Embryonic facial prominence (tissue), 1 donor: ENCODE data around the gene ACOT8.
"Not testable (repeated sequence)": the region's sequence is repeated elsewhere in the genome, so short reads cannot be mapped to it uniquely, and the experiment has no call there.

Source experiments
- DNase-seq: peaks from one replicate; pipeline ENCODE4 v3.0.0-alpha.2; 2016; ENCODE audit errors: extremely low spot score

The ACOT8 gene

GRCh38 chr20:45857114-45857881, at the start of gene ACOT8, which contains the start of gene ZSWIM3:
TSS of gene ACOT8 (minus strand) at chr20:45857392. CDS start at chr20:45857315, 77 bp downstream.
TSS of gene ZSWIM3 (plus strand) at chr20:45857614. CDS start at chr20:45857826, 212 bp downstream.
- peak; percentile 98 for DNase-seq

DNA sequence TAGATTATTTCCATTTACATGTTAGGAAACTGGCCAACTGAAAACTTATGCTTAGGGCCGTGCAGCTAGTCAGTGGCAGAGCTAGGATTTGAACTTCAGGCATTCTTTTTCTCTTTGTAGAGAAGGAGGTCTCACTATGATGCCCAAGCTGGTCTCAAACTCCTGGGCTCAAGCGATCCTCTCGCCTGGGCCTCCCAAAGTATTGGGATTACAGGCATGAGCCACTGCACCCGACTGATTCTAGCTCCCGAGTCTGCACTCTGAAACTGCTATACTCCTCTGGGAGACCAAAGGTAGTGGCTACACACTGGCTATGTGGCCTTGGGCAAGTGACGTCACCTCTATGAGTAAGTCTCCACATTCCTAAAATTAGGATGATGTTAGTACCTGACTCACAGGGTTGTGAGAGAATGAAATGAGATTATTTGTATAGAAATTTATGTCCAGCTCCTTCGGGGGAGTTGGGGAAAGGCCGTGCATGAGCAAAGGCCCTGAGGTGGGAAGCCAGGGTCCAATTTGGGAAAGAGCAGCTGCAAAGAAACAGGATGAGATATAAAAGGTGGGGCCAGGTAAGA, 48.4 kb upstream of the ACOT8 start:
- DNase-seq = no peak

- DNase-seq = no peak
Measured at GRCh38 chr20:45904583-45905504, 47.7 kb upstream of the ACOT8 start.

DNA sequence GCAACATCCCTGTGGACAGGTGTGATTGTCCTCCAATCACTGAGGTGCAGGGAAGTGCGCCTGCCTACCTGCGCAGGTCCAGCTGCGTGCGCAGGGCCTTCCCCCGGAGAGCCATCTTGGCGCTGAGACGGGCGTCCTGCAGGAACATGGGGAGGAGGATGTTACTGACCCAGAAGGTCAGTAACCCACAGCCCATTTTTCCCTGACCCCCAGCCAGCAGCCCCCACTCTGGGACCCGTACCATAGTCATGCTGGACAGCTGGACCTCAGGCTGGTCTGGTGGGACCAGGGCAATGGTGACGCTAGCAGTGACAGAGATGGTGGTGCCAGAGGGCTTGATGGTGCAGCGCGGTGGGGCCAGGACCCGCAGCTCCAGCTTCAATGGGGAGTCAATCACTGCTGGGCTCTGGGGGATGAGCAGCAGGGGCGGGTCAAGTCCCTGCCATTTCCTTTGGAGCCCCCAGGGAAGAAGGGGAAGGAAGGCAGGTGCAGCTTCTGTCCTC, 45.1 kb upstream of the ACOT8 start:
- DNase-seq = no peak

- DNase-seq = not testable (repeated sequence)
Measured at GRCh38 chr20:45901332-45901731, 44.1 kb upstream of the ACOT8 start.

DNA sequence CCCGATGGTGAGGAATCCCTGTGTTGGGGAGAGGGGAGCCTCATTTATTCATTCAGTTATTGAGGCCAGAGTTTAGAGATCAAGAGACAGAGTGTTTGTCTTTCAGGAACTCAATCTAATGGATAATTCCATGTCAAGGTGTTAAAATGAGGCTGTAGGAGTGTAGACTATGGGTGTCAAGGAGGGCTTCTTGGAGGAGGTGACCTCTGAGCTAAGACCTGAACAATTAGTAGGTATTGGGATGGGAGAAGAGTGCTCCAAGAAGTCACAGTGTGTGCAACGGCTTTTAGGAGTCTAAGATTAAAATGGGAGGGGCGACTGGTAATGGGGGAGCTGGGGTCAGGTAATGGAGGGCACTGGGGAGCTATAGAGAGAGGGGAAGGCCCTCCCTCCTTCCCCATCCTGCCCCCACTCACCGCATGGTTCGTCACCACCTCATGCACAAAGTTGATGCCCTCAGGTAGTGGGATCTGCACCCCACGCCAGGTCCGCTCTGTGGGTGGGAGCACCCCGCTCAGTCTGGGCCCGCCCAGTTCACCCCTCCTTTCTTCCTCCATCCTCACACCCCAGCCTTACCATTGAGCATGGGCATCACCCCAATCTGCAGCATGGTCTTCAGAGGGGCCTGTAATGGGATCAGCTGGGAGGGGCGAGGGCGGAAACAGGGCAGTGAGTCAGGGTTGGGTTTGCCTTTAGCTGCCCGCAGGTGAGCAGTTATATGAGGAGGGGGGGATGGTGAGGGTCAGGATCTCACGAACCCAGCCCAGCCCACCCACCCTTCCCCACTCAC, 42.0 kb upstream of the ACOT8 start:
- no peak for DNase-seq

DNA sequence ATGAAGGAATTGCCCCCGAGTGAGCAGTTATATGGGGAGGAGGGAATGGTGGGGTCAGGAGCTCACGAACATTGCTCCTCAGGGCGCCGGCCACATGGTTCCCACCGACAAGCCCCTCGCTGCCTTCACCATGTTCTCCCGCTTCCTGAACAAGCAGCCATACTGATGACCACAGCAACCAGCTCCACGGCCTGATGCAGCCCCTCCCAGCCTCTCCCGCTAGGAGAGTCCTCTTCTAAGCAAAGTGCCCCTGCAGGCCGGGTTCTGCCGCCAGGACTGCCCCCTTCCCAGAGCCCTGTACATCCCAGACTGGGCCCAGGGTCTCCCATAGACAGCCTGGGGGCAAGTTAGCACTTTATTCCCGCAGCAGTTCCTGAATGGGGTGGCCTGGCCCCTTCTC, 41.1 kb upstream of the ACOT8 start:
- no peak for DNase-seq

- DNase-seq = no peak
Measured at GRCh38 chr20:45897692-45898091, 40.5 kb upstream of the ACOT8 start.

DNA sequence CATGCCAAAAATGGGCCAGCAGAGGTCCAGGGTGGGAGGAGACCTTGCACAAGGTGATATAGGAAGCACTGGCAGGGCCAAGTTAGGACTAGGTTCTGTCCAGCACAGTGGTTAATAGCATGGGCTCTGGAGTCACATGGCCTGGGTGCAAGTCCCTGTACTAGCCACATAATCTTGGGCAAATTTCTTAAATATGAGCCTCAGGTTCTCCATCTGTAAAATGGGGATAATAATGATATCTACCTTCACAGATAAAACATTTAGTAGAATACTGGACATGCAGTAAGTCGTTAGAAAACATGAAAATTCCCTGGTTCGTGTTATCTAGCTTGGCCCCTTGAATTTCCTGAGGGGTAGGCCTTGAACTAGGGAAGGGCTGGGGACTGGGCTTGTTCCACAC, 40.1 kb upstream of the ACOT8 start:
- no peak for DNase-seq

GRCh38 chr20:45896641-45897161, 39.5 kb upstream of the ACOT8 start:
- no peak for DNase-seq

DNA sequence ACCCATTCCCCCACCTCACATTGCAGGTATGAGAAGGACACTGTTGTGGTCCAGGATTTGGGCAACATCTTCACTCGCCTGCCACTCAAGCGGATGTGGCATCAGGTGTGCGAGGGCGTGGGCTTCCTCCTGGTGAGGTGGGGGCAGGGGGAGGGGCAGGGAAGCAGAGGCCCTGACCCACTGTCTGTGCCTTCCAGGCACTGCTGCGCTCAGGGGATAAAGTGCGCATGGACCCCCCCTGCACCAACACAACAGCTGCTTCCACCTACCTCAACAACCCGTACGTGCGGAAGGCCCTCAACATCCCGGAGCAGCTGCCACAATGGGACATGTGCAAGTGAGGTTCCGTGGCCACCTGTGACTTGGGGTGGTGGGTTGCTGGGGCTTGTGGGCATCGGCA, 37.6 kb upstream of the ACOT8 start:
- no peak for DNase-seq

GRCh38 chr20:45893831-45894230, 36.6 kb upstream of the ACOT8 start:
- DNase-seq = no peak

GRCh38 chr20:45892828-45893500, 35.8 kb upstream of the ACOT8 start:
- no peak for DNase-seq

GRCh38 chr20:45892049-45892825, 35.0 kb upstream of the ACOT8 start:
- no peak for DNase-seq

DNA sequence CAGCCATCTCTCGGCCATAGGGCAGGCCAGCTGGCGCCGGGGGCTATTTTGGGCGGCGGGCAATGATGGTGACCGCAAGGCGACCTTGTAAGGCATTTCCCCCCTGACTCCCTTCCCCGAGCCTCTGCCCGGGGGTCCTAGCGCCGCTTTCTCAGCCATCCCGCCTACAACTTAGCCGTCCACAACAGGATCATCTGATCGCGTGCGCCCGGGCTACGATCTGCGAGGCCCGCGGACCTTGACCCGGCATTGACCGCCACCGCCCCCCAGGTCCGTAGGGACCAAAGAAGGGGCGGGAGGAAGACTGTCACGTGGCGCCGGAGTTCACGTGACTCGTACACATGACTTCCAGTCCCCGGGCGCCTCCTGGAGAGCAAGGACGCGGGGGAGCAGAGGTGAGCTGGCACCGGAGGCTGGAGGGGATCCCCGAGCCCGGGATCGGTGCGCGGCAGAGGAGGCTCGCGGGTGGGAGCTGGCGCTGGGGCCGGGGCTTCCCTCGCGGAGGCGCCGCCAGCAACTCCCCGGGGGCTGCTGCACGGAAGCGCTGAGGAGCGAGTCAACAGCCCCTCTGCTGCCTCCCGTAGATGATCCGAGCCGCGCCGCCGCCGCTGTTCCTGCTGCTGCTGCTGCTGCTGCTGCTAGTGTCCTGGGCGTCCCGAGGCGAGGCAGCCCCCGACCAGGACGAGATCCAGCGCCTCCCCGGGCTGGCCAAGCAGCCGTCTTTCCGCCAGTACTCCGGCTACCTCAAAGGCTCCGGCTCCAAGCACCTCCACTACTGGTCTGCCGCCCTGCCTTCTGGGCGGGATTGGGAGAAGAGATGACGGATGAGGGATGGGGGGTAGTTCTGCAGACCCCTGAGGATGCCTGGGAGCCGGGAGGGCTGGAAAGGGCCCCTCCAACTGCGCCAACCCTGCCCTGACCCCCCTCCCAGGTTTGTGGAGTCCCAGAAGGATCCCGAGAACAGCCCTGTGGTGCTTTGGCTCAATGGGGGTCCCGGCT, 34.1 kb upstream of the ACOT8 start, which contains the start of the genes CTSA and NEURL2:
TSS of gene CTSA (plus strand) at position 351 of the 999 bp plus-strand sequence. CDS start at position 585, 234 bp downstream.
TSS of gene NEURL2 (minus strand) at position 224 of the 999 bp plus-strand sequence. CDS start at position 7, 217 bp downstream.
- peak; percentile 77 for DNase-seq

DNA sequence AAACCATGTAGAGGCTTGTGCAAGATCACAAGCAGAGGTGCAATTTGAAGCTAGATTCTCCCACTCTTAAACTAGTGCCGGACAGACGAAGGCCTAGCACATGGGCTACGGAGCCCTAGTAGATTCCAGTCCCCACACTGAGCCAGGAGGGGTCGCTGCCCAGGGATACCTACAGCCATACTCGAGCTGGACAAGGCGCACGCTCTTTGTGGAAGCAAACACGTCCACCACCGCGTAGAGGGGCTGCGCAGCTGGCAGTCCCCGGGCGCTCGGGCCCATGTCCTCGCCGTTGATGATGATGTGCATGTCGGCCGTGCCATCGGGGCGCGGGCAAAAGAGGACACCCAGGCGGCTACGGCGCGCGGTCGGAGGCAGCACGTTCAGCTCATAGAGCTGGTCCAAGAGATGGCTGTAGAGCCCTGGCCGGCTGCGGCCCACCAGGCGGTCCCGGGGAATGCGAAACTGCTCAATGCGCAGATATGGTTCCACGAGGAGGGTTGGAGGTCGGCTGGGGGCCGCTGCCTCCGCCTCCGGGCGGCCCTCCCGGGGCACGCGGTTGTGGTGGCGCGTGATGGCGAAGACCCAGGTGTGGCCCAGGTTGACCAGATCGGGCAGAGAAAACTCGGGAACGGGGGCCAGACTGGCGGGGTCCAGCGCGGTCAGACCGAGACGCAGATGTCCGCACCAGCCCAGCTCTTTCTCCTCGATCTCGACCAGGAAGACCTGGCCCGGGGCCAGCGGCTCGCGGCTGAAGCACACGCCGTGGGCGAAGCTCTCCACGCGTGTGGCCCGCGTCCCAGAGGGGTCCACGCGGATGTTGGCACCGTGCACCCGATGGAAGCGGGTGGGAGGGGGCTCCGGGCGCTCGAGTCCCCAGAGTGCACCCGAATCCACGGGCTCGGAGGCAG, 33.1 kb upstream of the ACOT8 start:
- DNase-seq = peak; percentile 31

DNA sequence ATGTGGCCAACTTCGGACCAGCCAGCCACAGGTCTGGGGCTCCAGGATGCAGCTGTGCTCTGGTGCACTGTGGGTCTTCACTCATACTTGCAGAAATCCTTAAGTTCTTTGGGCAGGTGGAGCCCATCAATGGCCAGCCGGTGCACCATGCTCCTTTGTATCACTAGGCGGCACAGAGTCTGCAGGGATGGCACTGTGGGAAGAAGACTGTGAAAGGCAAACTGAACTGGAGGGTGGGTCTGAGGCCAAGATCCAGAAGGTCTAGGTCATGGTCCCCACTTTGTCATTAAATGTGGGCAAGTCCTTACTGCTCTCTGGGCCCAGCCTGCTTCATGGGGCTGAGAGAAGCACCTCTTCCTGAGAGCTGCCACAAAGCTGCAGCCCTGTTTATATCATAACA, 31.5 kb upstream of the ACOT8 start:
- DNase-seq = no peak
